SK-N-SH (cell line): ENCODE measurements around the gene CACNA1D.

Source experiments
- CTCF ChIP-seq: fragments of 200-600 bp; sonication (generic); IDR thresholded peaks from 2 replicates; pipeline ENCODE4 v1.6.1; 2017; ENCODE audit warnings: antibody characterized with exemption, mild to moderate bottlenecking, moderate library complexity
- RCOR1 ChIP-seq: fragments of 150-350 bp; IDR thresholded peaks from 2 replicates; pipeline ENCODE4 v1.6.1; 2017; ENCODE audit warnings: antibody characterized with exemption, low read length

- no peak for TF ChIP-seq RCOR1
- TF ChIP-seq CTCF: no peak
These were observed 350.1 kb downstream of the CACNA1D start for GRCh38 chr3:53844262-53845102.
